Progenitor cell of endocrine pancreas (in vitro differentiated cells): ENCODE measurements around the gene PRDM16. TPM values are rescaled to one million over a fixed set of nuclear protein-coding genes. Genes with fewer than 3 reads are reported as not detected.
"Not testable (repeated sequence)": the region's sequence is repeated elsewhere in the genome, so short reads cannot be mapped to it uniquely, and the experiment has no call there.

Source experiments
- DNase-seq: peaks from one replicate; pipeline ENCODE4 v3.0.0; 2021; ENCODE audit warnings: low spot score; ENCODE audit not compliant: unreplicated experiment
- H3K27ac Mint-ChIP-seq: 2 replicates; pipeline ENCODE4 v1.8.0; 2021; ENCODE audit warnings: mild to moderate bottlenecking, moderate library complexity, mixed read lengths
- H3K27me3 Mint-ChIP-seq: 2 replicates; pipeline ENCODE4 v1.8.0; 2021; ENCODE audit warnings: mixed read lengths
- H3K36me3 Mint-ChIP-seq: 2 replicates; pipeline ENCODE4 v1.8.0; 2022; ENCODE audit warnings: mixed read lengths; ENCODE audit not compliant: insufficient read depth
- H3K4me1 Mint-ChIP-seq: 2 replicates; pipeline ENCODE4 v1.8.0; 2021; ENCODE audit warnings: low read depth, mixed read lengths
- H3K4me3 Mint-ChIP-seq: 2 replicates; pipeline ENCODE4 v1.8.0; 2021; ENCODE audit warnings: low read depth, mild to moderate bottlenecking, moderate library complexity, mixed read lengths
- H3K9me3 Mint-ChIP-seq: 2 replicates; pipeline ENCODE4 v1.8.0; 2021; ENCODE audit warnings: low read depth, mixed read lengths
- total RNA-seq: library from RNA; stranded (reverse); gene quantifications from 2 replicates; pipeline ENCODE4 v1.2.1, GENCODE V29; 2021
- TF ChIP-seq, protein P1 (sequence below): fragments of 200-600 bp; sonication (generic); IDR thresholded peaks from one replicate; pipeline ENCODE4 v1.5.0; 2021; ENCODE audit warnings: antibody characterized with exemption, mild to moderate bottlenecking; ENCODE audit not compliant: unreplicated experiment

PRDM16 gene
- total RNA-seq, 1 donor from 2014 or later: 69.1 TPM

DNA sequence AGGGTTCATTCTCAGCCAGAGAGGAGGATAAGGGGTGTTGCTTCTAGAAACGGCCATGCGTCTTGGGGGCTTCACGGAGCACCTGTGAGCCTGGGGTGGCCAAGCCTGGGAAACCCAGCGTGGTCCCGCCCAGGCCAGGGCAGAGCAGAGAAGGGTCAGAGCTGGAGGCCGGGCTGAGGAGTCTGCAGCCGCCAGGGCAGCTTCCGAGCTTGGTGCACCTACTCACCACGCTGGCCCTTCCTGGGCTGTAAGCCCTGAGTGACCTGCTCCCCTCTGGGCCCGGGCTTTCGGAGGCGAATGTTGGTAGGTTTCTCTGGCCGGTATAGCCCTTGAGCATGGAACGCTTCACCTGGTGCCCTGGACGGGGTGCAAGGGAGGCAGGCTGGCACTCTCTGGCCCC lies 215.7 kb downstream of the PRDM16 start:
- H3K36me3 Mint-ChIP-seq: no peaks in the 10 kb centered on the region
- TF ChIP-seq, protein P1, sequence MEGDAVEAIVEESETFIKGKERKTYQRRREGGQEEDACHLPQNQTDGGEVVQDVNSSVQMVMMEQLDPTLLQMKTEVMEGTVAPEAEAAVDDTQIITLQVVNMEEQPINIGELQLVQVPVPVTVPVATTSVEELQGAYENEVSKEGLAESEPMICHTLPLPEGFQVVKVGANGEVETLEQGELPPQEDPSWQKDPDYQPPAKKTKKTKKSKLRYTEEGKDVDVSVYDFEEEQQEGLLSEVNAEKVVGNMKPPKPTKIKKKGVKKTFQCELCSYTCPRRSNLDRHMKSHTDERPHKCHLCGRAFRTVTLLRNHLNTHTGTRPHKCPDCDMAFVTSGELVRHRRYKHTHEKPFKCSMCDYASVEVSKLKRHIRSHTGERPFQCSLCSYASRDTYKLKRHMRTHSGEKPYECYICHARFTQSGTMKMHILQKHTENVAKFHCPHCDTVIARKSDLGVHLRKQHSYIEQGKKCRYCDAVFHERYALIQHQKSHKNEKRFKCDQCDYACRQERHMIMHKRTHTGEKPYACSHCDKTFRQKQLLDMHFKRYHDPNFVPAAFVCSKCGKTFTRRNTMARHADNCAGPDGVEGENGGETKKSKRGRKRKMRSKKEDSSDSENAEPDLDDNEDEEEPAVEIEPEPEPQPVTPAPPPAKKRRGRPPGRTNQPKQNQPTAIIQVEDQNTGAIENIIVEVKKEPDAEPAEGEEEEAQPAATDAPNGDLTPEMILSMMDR: no peak
- DNase-seq: no peak
- no peaks in the 10 kb centered on the region for H3K27me3 Mint-ChIP-seq
- no peak overlapping the region for H3K4me3 Mint-ChIP-seq
- no peak overlapping the region for H3K27ac Mint-ChIP-seq
- peaks cover 28% of the 10 kb centered on the region for H3K4me1 Mint-ChIP-seq
- H3K9me3 Mint-ChIP-seq: no peaks in the 10 kb centered on the region

DNA sequence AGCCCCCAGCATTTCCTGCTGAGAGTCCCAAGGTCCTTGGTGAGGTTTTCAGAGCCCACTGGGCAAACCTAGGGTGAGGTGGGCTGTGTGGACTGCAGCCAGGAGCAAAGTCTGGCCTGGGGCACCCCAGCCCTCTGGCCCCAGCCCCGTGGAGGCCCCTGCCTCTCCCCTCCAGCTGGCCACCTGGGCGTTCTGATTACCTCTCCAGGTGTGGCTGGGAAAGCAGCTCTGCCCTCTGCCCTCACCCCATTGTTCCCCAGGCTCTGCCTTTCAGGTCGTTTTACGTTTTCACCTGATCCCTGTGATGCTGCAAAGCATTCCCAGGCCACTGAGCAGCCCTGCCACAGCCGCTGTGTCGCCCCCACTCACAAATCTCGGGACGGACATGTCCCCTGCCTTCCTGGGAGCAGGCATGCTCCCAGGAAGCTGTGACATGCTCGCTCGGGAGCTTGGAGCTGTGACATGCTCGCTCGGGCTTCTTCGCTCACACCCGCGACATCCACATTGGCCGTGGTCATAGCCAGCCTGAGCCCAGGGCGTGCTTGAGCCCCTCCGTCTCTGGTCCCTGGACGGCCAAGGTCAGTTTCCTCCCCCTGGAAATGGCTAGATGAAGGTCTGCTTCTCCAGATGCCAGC lies 216.2 kb downstream of the PRDM16 start:
- H3K4me3 Mint-ChIP-seq: no peak overlapping the region
- TF ChIP-seq, protein P1: no peak
- no peaks in the 10 kb centered on the region for H3K36me3 Mint-ChIP-seq
- H3K4me1 Mint-ChIP-seq: peaks cover 23% of the 10 kb centered on the region
- peak overlapping the region; percentile 84 for H3K27ac Mint-ChIP-seq
- no peak for DNase-seq
- no peaks in the 10 kb centered on the region for H3K9me3 Mint-ChIP-seq
- no peaks in the 10 kb centered on the region for H3K27me3 Mint-ChIP-seq

DNA sequence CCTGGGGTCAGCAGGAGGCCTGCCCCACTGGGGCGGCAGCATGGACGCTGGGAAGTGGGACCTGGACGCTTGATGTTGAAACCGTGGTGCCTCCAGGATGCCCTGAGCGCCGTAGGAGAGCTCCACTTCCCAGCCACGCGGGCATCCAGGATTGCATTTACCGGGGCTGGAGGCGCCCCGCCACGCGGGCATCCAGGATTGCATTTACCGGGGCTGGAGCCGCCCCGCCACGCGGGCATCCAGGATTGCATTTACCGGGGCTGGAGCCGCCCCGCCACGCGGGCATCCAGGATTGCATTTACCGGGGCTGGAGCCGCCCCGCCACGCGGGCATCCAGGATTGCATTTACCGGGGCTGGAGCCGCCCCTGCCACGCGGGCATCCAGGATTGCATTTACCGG lies 218.1 kb downstream of the PRDM16 start:
- not testable (repeated sequence) for H3K27ac Mint-ChIP-seq, H3K4me3 Mint-ChIP-seq, H3K27me3 Mint-ChIP-seq, DNase-seq, H3K36me3 Mint-ChIP-seq, H3K9me3 Mint-ChIP-seq
- peaks cover 20% of the 10 kb centered on the region for H3K4me1 Mint-ChIP-seq

DNA sequence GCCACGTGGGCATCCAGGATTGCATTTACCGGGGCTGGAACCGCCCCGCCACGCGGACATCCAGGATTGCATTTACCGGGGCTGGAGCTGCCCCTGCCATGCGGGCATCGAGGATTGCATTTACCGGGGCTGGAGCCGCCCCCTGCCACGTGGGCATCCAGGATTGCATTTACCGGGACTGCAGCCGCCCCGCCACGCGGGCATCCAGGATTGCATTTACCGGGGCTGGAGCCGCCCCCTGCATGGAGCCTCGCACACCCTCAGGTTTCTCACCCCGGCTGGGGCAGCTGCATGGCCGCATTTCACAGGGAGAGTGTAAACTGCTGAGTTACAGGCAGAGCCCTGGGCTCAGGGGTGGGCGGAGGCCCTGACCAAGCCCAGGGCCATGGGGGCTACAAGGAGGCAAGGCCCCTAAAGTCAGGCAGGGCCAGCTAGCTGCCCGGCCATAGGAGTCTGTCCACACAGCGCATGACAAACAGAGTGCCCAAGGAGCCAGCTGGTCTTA lies 218.7 kb downstream of the PRDM16 start:
- H3K4me1 Mint-ChIP-seq: peaks cover 20% of the 10 kb centered on the region

DNA sequence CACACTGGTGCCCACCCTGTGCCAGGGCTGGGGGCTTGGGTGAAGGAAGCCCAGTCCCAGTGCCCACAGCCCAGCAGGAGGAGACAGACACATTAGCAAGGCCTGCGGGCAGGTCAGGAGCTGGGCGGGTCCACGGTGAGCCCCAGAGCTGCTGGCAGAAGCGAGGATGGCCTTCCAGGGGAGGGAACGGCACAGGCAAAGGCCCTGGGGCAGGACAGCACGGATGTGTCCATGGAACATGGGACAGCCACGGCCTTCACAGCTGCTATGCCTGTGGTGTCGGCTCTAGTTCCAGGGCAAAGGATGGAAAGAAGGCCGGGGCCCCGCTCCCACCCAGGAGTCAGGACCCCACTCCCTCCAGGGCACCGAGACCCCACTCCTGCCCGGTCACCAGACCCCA lies 220.5 kb downstream of the PRDM16 start:
- no peaks in the 10 kb centered on the region for H3K27me3 Mint-ChIP-seq
- DNase-seq: no peak
- no peak overlapping the region for H3K27ac Mint-ChIP-seq
- no peaks in the 10 kb centered on the region for H3K9me3 Mint-ChIP-seq
- H3K36me3 Mint-ChIP-seq: peaks cover 2% of the 10 kb centered on the region
- TF ChIP-seq, protein P1: no peak
- H3K4me1 Mint-ChIP-seq: peaks cover 17% of the 10 kb centered on the region
- no peak overlapping the region for H3K4me3 Mint-ChIP-seq

More for the DNA sequence above, 218.7 kb downstream of the PRDM16 start:
- Mint-ChIP-seq H3K9me3 (no peaks in the 10 kb centered on the region), H3K27ac (no peak overlapping the region), H3K27me3 (no peaks in the 10 kb centered on the region), H3K4me3 (no peak overlapping the region), H3K36me3 (no peaks in the 10 kb centered on the region)
- TF ChIP-seq, protein P1: no peak
- no peak for DNase-seq

DNA sequence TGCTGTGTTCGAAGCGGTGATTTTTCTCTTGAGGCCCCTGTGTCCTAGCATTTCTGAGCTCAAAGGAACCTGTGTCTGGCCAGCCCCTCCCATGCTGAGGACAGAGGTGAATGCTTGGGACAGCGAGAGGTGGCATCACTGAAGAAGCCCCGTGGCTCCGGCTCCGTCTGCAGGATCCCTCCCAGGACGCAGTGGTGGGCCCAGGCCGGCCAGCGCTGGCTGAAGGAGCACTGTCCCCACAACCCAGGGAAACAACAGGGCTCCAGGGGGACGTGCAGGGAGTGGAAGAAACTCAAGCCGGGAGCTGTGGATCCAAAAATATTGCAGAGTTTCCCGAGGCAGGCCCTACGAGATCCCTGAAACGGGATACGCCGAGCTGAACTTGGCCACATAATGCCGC lies 221.4 kb downstream of the PRDM16 start:
- H3K4me1 Mint-ChIP-seq: peaks cover 12% of the 10 kb centered on the region
- TF ChIP-seq, protein P1: no peak
- H3K27me3 Mint-ChIP-seq: no peaks in the 10 kb centered on the region
- peaks cover 4% of the 10 kb centered on the region for H3K36me3 Mint-ChIP-seq
- no peak overlapping the region for H3K27ac Mint-ChIP-seq
- H3K9me3 Mint-ChIP-seq: no peaks in the 10 kb centered on the region
- H3K4me3 Mint-ChIP-seq: no peak overlapping the region
- DNase-seq: no peak
